ENCODE results near the gene CCDC73. TPM values are rescaled to one million over a fixed set of nuclear protein-coding genes. Genes with fewer than 3 reads are reported as not detected.

CCDC73 gene
- total and polyA plus RNA-seq, 4 donors, result 0.02 to 0.50 (median 0.33) TPM

DNA sequence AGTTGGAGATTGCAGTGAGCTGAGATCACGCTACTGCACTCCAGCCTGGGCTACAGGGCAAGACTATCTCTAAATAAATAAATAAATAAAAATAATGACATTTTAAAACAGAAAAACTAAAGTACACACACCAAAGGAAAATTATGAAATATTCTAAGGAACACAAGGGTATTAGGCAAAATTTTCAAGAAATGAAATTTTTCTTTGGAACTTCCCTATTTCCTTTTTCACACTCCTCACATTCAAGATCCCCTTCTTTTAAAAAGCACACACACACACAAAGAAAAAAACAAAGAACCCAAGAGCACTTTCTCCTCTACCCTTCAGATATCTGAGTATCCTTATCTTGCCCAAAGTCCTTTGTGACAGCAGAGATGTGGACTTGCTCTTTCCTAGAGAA, 92.8 kb downstream of the CCDC73 start:
- Histone ChIP-seq H3K4me1 (ENCODE audit: control insufficient read depth in 4 of 4, insufficient read depth in 4 of 4, low read length in 3 of 4) (no peaks in the 10 kb centered on the region), H3K36me3 (ENCODE audit: control insufficient read depth in 4 of 4, insufficient read depth in 3 of 4, low read depth in 1 of 4, low read length in 3 of 4) (no peaks in the 10 kb centered on the region), H3K27ac (ENCODE audit: low read depth in 1 of 2, low read length in 2 of 2) (no peak overlapping the region), H3K27me3 (ENCODE audit: control insufficient read depth in 4 of 4, insufficient read depth in 4 of 4, low read length in 3 of 4) (no peaks in the 10 kb centered on the region), H3K9me3 (ENCODE audit: control insufficient read depth in 4 of 4, low read length in 3 of 4) (peaks cover 3 to 12% (median 8%) of the 10 kb centered on the region in 4 donors), H3K9ac (ENCODE audit: low read depth in 1 of 2, low read length in 2 of 2) (no peak overlapping the region), H3K4me3 (ENCODE audit: low read depth in 1 of 3, low read length in 3 of 3) (no peak overlapping the region)
- DNase-seq (ENCODE audit: low spot score), result no peak
- WGBS, result 96% methylated on average over 1 of the region's 1 CpG
- TF ChIP-seq, protein P1, sequence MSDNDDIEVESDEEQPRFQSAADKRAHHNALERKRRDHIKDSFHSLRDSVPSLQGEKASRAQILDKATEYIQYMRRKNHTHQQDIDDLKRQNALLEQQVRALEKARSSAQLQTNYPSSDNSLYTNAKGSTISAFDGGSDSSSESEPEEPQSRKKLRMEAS (IDR thresholded peaks at IDR 0.05), result no peak
- TF ChIP-seq RAD21 (IDR thresholded peaks at IDR 0.05) (no peak), YY1 (IDR thresholded peaks at IDR 0.05) (no peak), NR2F2 (IDR thresholded peaks at IDR 0.05) (no peak), FOXA2 (IDR thresholded peaks at IDR 0.05) (no peak)

DNA sequence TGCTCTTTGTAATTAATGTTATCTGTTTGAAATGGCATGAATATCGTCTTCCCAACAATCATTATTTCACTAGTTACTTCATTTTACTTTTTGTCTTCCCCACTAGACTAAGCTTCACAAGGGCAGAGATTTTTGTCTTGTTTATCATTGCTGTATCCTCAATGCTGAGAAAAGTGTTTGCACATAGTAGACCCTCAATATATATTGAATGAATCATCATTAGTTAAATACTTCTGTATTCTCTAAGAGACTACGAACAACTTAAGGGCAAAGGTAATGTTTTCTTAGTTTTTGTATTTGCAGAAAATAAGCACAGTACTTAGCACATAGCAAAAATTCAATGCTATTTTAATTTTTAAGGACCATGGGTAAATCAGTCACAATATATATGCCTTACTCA, 95.9 kb downstream of the CCDC73 start:
- Histone ChIP-seq H3K4me3 (ENCODE audit: low read depth in 1 of 3, low read length in 3 of 3) (no peak overlapping the region), H3K27ac (ENCODE audit: low read depth in 1 of 2, low read length in 2 of 2) (no peak overlapping the region), H3K27me3 (ENCODE audit: control insufficient read depth in 4 of 4, insufficient read depth in 4 of 4, low read length in 3 of 4) (no peaks in the 10 kb centered on the region), H3K36me3 (ENCODE audit: control insufficient read depth in 4 of 4, insufficient read depth in 3 of 4, low read depth in 1 of 4, low read length in 3 of 4) (no peaks in the 10 kb centered on the region), H3K9me3 (ENCODE audit: control insufficient read depth in 4 of 4, low read length in 3 of 4) (no peaks in the 10 kb centered on the region), H3K9ac (ENCODE audit: low read depth in 1 of 2, low read length in 2 of 2) (no peak overlapping the region), H3K4me1 (ENCODE audit: control insufficient read depth in 4 of 4, insufficient read depth in 4 of 4, low read length in 3 of 4) (no peaks in the 10 kb centered on the region)
- TF ChIP-seq RXRA (IDR thresholded peaks at IDR 0.05) (no peak), HNF4G (IDR thresholded peaks at IDR 0.05) (no peak), RAD21 (IDR thresholded peaks at IDR 0.05) (no peak), TAF1 (conservative IDR thresholded peaks at IDR 0.05) (no peak), EGR1 (IDR thresholded peaks at IDR 0.05; ENCODE audit: low read depth in 2 of 2) (no peak), FOXA2 (IDR thresholded peaks at IDR 0.05) (no peak)
- TF ChIP-seq, protein P2, sequence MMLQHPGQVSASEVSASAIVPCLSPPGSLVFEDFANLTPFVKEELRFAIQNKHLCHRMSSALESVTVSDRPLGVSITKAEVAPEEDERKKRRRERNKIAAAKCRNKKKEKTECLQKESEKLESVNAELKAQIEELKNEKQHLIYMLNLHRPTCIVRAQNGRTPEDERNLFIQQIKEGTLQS (IDR thresholded peaks at IDR 0.05), result no peak
- TF ChIP-seq, protein P1 (IDR thresholded peaks at IDR 0.05), result no peak
- no peak for DNase-seq (ENCODE audit: low spot score)
- whole genome bisulfite sequencing, result 74% methylated on average over 2 of the region's 2 CpGs

DNA sequence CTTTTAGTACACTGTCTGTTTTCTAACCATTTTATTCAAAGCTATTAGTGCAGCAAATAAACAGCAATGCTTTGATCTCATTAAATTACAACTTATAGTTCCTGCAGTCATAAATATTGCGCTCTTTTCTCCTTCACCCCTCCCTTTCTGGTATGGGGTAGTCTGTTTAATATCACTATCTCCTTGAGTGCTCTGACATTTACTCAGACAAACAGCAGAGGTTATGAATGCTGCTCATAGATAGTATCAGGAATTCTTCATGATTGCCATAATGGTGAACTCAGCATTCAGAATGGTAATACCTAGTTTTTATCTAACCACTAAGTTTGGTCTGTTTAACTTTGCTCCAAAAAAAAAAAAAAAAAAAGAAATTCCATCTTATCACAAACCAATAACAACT, 123.4 kb downstream of the CCDC73 start:
- Histone ChIP-seq H3K4me3 (ENCODE audit: low read depth in 1 of 3, low read length in 3 of 3) (no peak overlapping the region), H3K36me3 (ENCODE audit: control insufficient read depth in 4 of 4, insufficient read depth in 3 of 4, low read depth in 1 of 4, low read length in 3 of 4) (no peaks in the 10 kb centered on the region), H3K27ac (ENCODE audit: low read depth in 1 of 2, low read length in 2 of 2) (no peak overlapping the region), H3K9me3 (ENCODE audit: control insufficient read depth in 4 of 4, low read length in 3 of 4) (no peaks in the 10 kb centered on the region), H3K27me3 (ENCODE audit: control insufficient read depth in 4 of 4, insufficient read depth in 4 of 4, low read length in 3 of 4) (no peaks in the 10 kb centered on the region), H3K9ac (ENCODE audit: low read depth in 1 of 2, low read length in 2 of 2) (no peak overlapping the region), H3K4me1 (ENCODE audit: control insufficient read depth in 4 of 4, insufficient read depth in 4 of 4, low read length in 3 of 4) (no peaks in the 10 kb centered on the region)
- TF ChIP-seq, protein P3, sequence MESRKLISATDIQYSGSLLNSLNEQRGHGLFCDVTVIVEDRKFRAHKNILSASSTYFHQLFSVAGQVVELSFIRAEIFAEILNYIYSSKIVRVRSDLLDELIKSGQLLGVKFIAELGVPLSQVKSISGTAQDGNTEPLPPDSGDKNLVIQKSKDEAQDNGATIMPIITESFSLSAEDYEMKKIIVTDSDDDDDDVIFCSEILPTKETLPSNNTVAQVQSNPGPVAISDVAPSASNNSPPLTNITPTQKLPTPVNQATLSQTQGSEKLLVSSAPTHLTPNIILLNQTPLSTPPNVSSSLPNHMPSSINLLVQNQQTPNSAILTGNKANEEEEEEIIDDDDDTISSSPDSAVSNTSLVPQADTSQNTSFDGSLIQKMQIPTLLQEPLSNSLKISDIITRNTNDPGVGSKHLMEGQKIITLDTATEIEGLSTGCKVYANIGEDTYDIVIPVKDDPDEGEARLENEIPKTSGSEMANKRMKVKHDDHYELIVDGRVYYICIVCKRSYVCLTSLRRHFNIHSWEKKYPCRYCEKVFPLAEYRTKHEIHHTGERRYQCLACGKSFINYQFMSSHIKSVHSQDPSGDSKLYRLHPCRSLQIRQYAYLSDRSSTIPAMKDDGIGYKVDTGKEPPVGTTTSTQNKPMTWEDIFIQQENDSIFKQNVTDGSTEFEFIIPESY (IDR thresholded peaks at IDR 0.05), result no peak
- TF ChIP-seq EGR1 (IDR thresholded peaks at IDR 0.05; ENCODE audit: low read depth in 2 of 2) (no peak), FOXA1 (IDR thresholded peaks at IDR 0.05) (no peak), TAF1 (conservative IDR thresholded peaks at IDR 0.05) (no peak), GABPA (IDR thresholded peaks at IDR 0.05 in 1 of 2, conservative IDR thresholded peaks at IDR 0.05 in 1 of 2) (no peak), SP1 (IDR thresholded peaks at IDR 0.05) (no peak), NR2F2 (IDR thresholded peaks at IDR 0.05) (no peak)
- TF ChIP-seq, protein P4, sequence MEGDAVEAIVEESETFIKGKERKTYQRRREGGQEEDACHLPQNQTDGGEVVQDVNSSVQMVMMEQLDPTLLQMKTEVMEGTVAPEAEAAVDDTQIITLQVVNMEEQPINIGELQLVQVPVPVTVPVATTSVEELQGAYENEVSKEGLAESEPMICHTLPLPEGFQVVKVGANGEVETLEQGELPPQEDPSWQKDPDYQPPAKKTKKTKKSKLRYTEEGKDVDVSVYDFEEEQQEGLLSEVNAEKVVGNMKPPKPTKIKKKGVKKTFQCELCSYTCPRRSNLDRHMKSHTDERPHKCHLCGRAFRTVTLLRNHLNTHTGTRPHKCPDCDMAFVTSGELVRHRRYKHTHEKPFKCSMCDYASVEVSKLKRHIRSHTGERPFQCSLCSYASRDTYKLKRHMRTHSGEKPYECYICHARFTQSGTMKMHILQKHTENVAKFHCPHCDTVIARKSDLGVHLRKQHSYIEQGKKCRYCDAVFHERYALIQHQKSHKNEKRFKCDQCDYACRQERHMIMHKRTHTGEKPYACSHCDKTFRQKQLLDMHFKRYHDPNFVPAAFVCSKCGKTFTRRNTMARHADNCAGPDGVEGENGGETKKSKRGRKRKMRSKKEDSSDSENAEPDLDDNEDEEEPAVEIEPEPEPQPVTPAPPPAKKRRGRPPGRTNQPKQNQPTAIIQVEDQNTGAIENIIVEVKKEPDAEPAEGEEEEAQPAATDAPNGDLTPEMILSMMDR (IDR thresholded peaks at IDR 0.05; ENCODE audit: low read depth, low read length, missing input control), result no peak
- TF ChIP-seq, protein P1 (IDR thresholded peaks at IDR 0.05), result no peak
- DNase-seq (ENCODE audit: low spot score), result no peak
- 88% methylated on average over 1 of the region's 1 CpG for WGBS
